Heart left ventricle (tissue), 16 donors: ENCODE measurements around the gene CFAP251. TPM values are rescaled to one million over a fixed set of nuclear protein-coding genes. Genes with fewer than 3 reads are reported as not detected.

ENCODE experiments used
- ATAC-seq, 4 donors: fragments of 200-7000 bp; cut with Tn5 transposase; one replicate each; pipeline ENCODE4 v1.9.1; 2020 to 2022; ENCODE audit warnings: moderate library complexity in 4 of 4, mild to moderate bottlenecking in 3 of 4, moderate number of reproducible peaks in 1 of 4
- DNase-seq, 5 donors: peaks; one replicate each; pipeline ENCODE4 v3.0.0-alpha.2; 2020
- H3K27ac ChIP-seq, 12 donors: fragments of 200-600 bp; sonication (generic) in 4 of 12; one replicate each; pipeline versions ENCODE4 v1.5.0 to v1.8.0; 2016 to 2022; ENCODE audit warnings: mild to moderate bottlenecking in 2 of 12
- H3K27me3 ChIP-seq, 9 donors: fragments of 200-600 bp; sonication (generic) in 2 of 9; one replicate each; pipeline versions ENCODE4 v1.5.1 to v1.8.0; 2016 to 2022; ENCODE audit warnings: mild to moderate bottlenecking in 3 of 9
- H3K36me3 ChIP-seq, 9 donors: fragments of 200-600 bp; sonication (generic) in 2 of 9; one replicate each; pipeline versions ENCODE4 v1.5.0 to v1.8.0; 2018 to 2022; ENCODE audit warnings: mild to moderate bottlenecking in 2 of 9
- H3K4me1 ChIP-seq, 12 donors: fragments of 200-600 bp; sonication (generic) in 4 of 12; one replicate each; pipeline versions ENCODE4 v1.5.0 to v1.8.0; 2016 to 2022; ENCODE audit warnings: mild to moderate bottlenecking in 3 of 12
- H3K4me3 ChIP-seq, 12 donors: fragments of 200-600 bp; sonication (generic) in 4 of 12; one replicate each; pipeline versions ENCODE4 v1.5.0 to v1.8.0; 2017 to 2022; ENCODE audit warnings: mild to moderate bottlenecking in 9 of 12, moderate library complexity in 4 of 12
- H3K9me3 ChIP-seq, 12 donors: fragments of 200-600 bp; sonication (generic) in 4 of 12; one replicate each; pipeline versions ENCODE4 v1.5.0 to v1.8.0; 2016 to 2022; ENCODE audit warnings: mild to moderate bottlenecking in 1 of 12
- POLR2A ChIP-seq, 2 donors: fragments of 450-650 bp; IDR thresholded peaks; one replicate each; pipeline ENCODE4 v1.6.1; 2017; ENCODE audit warnings: antibody characterized with exemption in 2 of 2, mild to moderate bottlenecking in 2 of 2, moderate library complexity in 2 of 2
- WGBS, 4 donors: extraction: QIAGEN DNeasy Blood & Tissue Kit in 2 of 4; methylation state at CpG; one replicate each; pipeline versions ENCODE4 v1.1.5 to v1.1.7; 2013 to 2018; 5-methylcytosine and 5-hydroxymethylcytosine counted together
- intact Hi-C, 10 donors: fragments of 100-400 bp; cut with DNase I; formaldehyde crosslinking; loops; one replicate each; pipeline versions ENCODE4 v1.11.1 to v1.14.2; 2022
- polyA plus RNA-seq, 2 donors: library from polyadenylated mRNA; stranded (reverse); fragments of 200-250 nt; gene quantifications; one replicate each; pipeline ENCODE4 v1.2.3, GENCODE V29; 2013
- total RNA-seq, 9 donors: library from RNA; depleted of rRNA in 2 of 9; stranded (reverse); fragments of >200 nt in 2 of 9; fragmentation: NEBNext Ultra II Directional in 3 of 9; extraction: Animal tissue kit (Norgen Biotek cat#: 25700) in 3 of 9; gene quantifications; one replicate each; pipeline versions ENCODE4 v1.1.0 to v1.2.4, GENCODE V29; 2016 to 2023
- TF ChIP-seq, protein P1 (sequence below), 12 donors: fragments of 200-600 bp; sonication (generic) in 4 of 12; IDR thresholded peaks; one replicate each; pipeline versions ENCODE4 v1.5.0 to v1.8.0; 2018 to 2022; ENCODE audit warnings: antibody characterized with exemption in 12 of 12, mild to moderate bottlenecking in 5 of 12
- donor health status: ischemic (EF 13 %, LVEDD 7.1; RV severe dilation, severe dysfunction).
- donor health status: healthy with polysubstance abuse.
- donor health status: DM: no; HTN: yes; CAD: no.
- donor health status: DM: no; HTN: no; CAD: no.
- donor health status: ischemic (EF 25% LVEDD 6.9; RV normal size, moderate dysfunction).
- donor health status: ischemic (EF 25% LVEDD 5.7; RV mildly dilated, moderate dysfunction).
- donor health status: healthy.
- donor health status: DM: yes; HTN: yes; CAD: no.
- donor health status: ischemic (EF 35%, LVEDD 5.7; RV mildly dilated, moderate dysfunction).
- donor health status: nonischemic (EF 11% LVEDD 7.7; RV severe dilation, severe dysfunction).
- donor health status: DM: yes; HTN: yes; CAD: no.
- donor health status: PGD.
- donor health status: ischemic (EF 29% LVEDD 5.4; RV normal size, mild dysfunction).
- donor health status: nonischemic (EF 23%, LVEDD 6.1; RV moderate dilation, normal function).

The CFAP251 gene
- total and polyA plus RNA-seq, 11 donors = 0.60 to 8.0 (median 1.4) TPM

DNA sequence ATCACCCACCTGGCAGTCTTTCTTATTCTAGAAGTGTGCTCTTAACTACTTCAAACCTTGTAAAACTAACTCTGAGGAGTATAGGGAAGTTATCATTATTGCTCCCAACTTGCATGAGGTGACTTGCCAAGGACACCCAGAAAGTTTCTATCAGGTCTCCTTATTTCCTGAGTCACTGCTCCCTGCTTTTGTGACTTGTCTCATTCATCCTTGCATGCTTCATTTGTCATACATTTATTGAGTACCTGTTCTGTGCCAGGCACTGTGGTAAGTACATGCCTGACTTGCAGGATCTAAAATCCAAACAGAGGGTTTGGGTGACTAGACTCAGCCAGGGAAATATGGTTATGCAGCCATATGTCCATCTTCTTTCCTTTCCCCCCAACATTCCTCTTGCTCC lies 25.5 kb downstream of the CFAP251 start:
- Histone ChIP-seq H3K4me1 (no peaks in the 10 kb centered on the region), H3K36me3 (no peaks in the 10 kb centered on the region), H3K4me3 (no peak overlapping the region), H3K27me3 (no peaks in the 10 kb centered on the region), H3K9me3 (no peaks in the 10 kb centered on the region), H3K27ac (no peak overlapping the region)
- TF ChIP-seq POLR2A (IDR thresholded peaks at IDR 0.05) = no peak
- TF ChIP-seq, protein P1, sequence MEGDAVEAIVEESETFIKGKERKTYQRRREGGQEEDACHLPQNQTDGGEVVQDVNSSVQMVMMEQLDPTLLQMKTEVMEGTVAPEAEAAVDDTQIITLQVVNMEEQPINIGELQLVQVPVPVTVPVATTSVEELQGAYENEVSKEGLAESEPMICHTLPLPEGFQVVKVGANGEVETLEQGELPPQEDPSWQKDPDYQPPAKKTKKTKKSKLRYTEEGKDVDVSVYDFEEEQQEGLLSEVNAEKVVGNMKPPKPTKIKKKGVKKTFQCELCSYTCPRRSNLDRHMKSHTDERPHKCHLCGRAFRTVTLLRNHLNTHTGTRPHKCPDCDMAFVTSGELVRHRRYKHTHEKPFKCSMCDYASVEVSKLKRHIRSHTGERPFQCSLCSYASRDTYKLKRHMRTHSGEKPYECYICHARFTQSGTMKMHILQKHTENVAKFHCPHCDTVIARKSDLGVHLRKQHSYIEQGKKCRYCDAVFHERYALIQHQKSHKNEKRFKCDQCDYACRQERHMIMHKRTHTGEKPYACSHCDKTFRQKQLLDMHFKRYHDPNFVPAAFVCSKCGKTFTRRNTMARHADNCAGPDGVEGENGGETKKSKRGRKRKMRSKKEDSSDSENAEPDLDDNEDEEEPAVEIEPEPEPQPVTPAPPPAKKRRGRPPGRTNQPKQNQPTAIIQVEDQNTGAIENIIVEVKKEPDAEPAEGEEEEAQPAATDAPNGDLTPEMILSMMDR (IDR thresholded peaks at IDR 0.05) = no peak
- DNase-seq = no peak
- no peak for ATAC-seq
- intact Hi-C loops = no loop called here

DNA sequence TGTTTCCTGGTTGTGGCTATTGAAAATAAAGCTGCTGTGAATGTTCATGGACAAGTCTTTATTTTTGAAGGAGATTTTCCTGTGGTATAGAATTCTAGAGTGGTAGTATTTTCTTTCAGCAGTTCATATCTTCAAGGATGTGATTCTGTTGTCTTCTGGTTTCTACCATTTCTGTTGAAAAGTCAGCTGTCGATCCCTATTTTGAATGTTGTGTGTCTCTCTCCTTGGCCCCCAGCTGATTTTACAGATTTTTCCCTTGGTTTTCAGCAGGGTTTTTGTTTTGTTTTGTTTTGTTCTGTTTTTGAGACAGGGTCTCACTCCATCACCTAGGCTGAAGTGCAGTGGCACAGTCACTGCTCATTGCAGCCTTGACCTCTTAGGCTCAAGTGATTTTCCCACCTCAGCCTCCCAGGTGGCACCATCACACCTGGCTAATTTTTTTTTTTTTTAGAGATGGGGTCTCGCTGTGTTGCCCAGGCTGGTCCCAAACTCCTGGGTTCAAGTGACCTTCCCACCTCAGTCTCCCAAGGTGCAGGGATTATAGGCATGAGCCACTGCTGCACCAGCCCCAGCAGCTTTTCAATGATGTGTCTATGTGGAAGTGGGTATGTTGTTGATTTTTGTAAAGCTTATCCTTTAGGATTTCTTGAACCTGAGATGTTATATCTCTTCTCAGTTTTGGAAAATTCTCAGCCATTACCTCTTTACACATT lies 28.1 kb downstream of the CFAP251 start:
- no peaks in the 10 kb centered on the region for H3K9me3 ChIP-seq
- DNase-seq = no peak
- 93 to 100% (median 96%) methylated on average over 2 of the region's 2 CpGs for WGBS, 4 donors
- H3K4me3 ChIP-seq = no peak overlapping the region
- intact Hi-C loops = no loop called here
- TF ChIP-seq, protein P1 (IDR thresholded peaks at IDR 0.05) = no peak
- TF ChIP-seq POLR2A (IDR thresholded peaks at IDR 0.05) = no peak
- no peaks in the 10 kb centered on the region for H3K36me3 ChIP-seq
- H3K4me1 ChIP-seq = no peaks in the 10 kb centered on the region
- H3K27ac ChIP-seq = no peak overlapping the region
- ATAC-seq = no peak
- no peaks in the 10 kb centered on the region for H3K27me3 ChIP-seq

DNA sequence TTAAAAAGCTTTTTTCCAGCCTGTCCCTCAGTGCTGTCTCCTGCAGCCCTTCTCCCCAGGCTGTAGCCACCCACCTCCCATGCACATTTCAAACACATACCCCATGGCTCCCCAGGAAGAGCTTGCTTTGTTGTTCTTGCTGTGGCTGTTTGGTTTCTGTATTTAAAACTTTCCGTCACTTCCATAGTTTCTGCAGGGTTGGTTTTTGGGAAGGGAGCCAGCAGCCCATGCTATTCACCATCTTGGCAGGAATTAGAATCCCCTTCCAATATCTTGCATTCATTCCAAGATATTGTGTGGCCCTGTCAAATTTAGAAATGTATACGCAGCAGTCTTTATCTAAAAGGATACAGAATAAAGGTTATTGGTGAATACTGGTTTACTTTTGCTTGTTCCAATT lies 29.6 kb downstream of the CFAP251 start:
- H3K4me1 ChIP-seq = no peaks in the 10 kb centered on the region
- H3K4me3 ChIP-seq = no peak overlapping the region
- intact Hi-C loops = no loop called here
- no peak for ATAC-seq
- DNase-seq = no peak
- 71 to 85% (median 74%) methylated on average over 2 of the region's 2 CpGs for WGBS, 4 donors
- no peaks in the 10 kb centered on the region for H3K9me3 ChIP-seq
- H3K36me3 ChIP-seq = no peaks in the 10 kb centered on the region
- H3K27me3 ChIP-seq = no peaks in the 10 kb centered on the region
- H3K27ac ChIP-seq = no peak overlapping the region
- no peak for TF ChIP-seq POLR2A (IDR thresholded peaks at IDR 0.05)
- TF ChIP-seq, protein P1 (IDR thresholded peaks at IDR 0.05) = no peak

DNA sequence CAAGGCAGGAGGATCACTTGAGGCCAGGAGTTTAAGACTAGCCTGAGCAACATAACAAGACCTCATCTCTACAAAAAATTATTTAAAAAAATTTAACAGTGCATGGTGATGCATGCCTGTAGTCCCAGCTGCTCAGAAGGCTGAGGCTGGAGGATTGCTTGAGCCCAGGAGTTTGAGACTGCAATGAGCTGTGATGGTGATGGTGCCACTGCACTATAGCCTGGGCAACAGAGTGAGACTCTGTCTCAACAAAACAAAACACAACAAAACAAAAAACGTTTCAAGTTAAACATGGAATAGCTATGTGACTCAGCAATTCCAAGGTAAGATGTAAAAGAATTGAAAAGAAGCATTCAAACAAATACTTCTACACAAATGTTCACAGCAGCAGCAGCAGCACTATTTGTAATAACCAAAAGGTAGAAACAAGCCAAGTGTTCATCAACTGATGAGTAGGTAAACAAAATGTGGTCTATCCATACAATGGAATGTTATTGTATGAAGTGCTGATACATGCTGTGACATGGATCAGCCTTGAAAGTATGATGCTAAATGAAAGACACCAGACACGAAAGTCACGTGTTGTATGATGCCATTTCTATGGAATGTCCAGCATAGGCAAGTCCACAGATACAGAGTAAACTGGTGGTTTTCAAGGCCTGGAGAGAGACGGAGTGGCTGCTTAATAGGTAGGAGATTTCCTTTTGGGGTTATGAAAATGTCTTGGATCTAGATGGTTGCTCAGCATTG lies 31.4 kb downstream of the CFAP251 start:
- WGBS, 4 donors = 54 to 62% (median 59%) methylated on average over 4 of the region's 4 CpGs
- DNase-seq (no peak), ATAC-seq (no peak)
- H3K36me3 ChIP-seq = no peaks in the 10 kb centered on the region
- H3K9me3 ChIP-seq = peaks cover 0 to 4% (median 0%) of the 10 kb centered on the region in 12 donors
- TF ChIP-seq POLR2A (IDR thresholded peaks at IDR 0.05) = no peak
- TF ChIP-seq, protein P1 (IDR thresholded peaks at IDR 0.05) = no peak
- H3K4me3 ChIP-seq = no peak overlapping the region
- no peak overlapping the region for H3K27ac ChIP-seq
- H3K4me1 ChIP-seq = no peaks in the 10 kb centered on the region
- H3K27me3 ChIP-seq = no peaks in the 10 kb centered on the region
- intact Hi-C loops = loop anchor here in 1 of 10 donors (10.0 kb wide), 1 partner anchor 75 kb away; the partner anchor contains the start of gene BCL7A
